ENCODE measurements around the gene RNF181.

RNF181 gene

GRCh38 chr2:85595301-85596025 lies at the start of gene RNF181:
TSS of gene RNF181 (plus strand) at chr2:85595745. CDS start at chr2:85595764, 19 bp downstream.
- Histone ChIP-seq H3K9ac (ENCODE audit: low read depth, low read length) (peak within 1 kb of the TSS; percentile 75), H3K36me3 (ENCODE audit: insufficient read depth, low read length) (peaks cover 2% of the 10 kb centered on the region; the same call in 1 of the 2 replicates), H3K4me1 (ENCODE audit: insufficient read depth, low read length) (no peaks in the 10 kb centered on the region), H3K9me3 (ENCODE audit: control insufficient read depth, insufficient read depth, low read length) (no peaks in the 10 kb centered on the region)

- Histone ChIP-seq H3K9ac (ENCODE audit: low read depth, low read length) (no peak overlapping the region), H3K4me1 (ENCODE audit: insufficient read depth, low read length) (peaks cover 9% of the 10 kb centered on the region), H3K9me3 (ENCODE audit: control insufficient read depth, insufficient read depth, low read length) (no peaks in the 10 kb centered on the region), H3K36me3 (ENCODE audit: insufficient read depth, low read length) (peaks cover 47% of the 10 kb centered on the region)
Observed at GRCh38 chr2:85545780-85546240, 49.7 kb upstream of the RNF181 start.

- peaks cover 43% of the 10 kb centered on the region for H3K36me3 ChIP-seq (ENCODE audit: insufficient read depth, low read length)
- no peaks in the 10 kb centered on the region for H3K4me1 ChIP-seq (ENCODE audit: insufficient read depth, low read length)
- no peaks in the 10 kb centered on the region for H3K9me3 ChIP-seq (ENCODE audit: control insufficient read depth, insufficient read depth, low read length)
- H3K9ac ChIP-seq (ENCODE audit: low read depth, low read length): no peak overlapping the region
Observed at GRCh38 chr2:85547089-85547858, 48.3 kb upstream of the RNF181 start.

- H3K9me3 ChIP-seq (ENCODE audit: control insufficient read depth, insufficient read depth, low read length): no peaks in the 10 kb centered on the region
- H3K4me1 ChIP-seq (ENCODE audit: insufficient read depth, low read length): no peaks in the 10 kb centered on the region
- H3K36me3 ChIP-seq (ENCODE audit: insufficient read depth, low read length): peaks cover 42% of the 10 kb centered on the region
- no peak overlapping the region for H3K9ac ChIP-seq (ENCODE audit: low read depth, low read length)
Observed at GRCh38 chr2:85547859-85548607, 47.5 kb upstream of the RNF181 start.

- no peaks in the 10 kb centered on the region for H3K9me3 ChIP-seq (ENCODE audit: control insufficient read depth, insufficient read depth, low read length)
- H3K4me1 ChIP-seq (ENCODE audit: insufficient read depth, low read length): no peaks in the 10 kb centered on the region
- peaks cover 36% of the 10 kb centered on the region for H3K36me3 ChIP-seq (ENCODE audit: insufficient read depth, low read length)
- no peak overlapping the region for H3K9ac ChIP-seq (ENCODE audit: low read depth, low read length)
Observed at GRCh38 chr2:85548608-85548900, 47.0 kb upstream of the RNF181 start.

- no peak overlapping the region for H3K9ac ChIP-seq (ENCODE audit: low read depth, low read length)
- no peaks in the 10 kb centered on the region for H3K4me1 ChIP-seq (ENCODE audit: insufficient read depth, low read length)
- H3K36me3 ChIP-seq (ENCODE audit: insufficient read depth, low read length): peaks cover 38% of the 10 kb centered on the region
- no peaks in the 10 kb centered on the region for H3K9me3 ChIP-seq (ENCODE audit: control insufficient read depth, insufficient read depth, low read length)
Observed at GRCh38 chr2:85549095-85549494, 46.5 kb upstream of the RNF181 start.

GRCh38 chr2:85549826-85550225 lies 45.7 kb upstream of the RNF181 start:
- no peaks in the 10 kb centered on the region for H3K4me1 ChIP-seq (ENCODE audit: insufficient read depth, low read length)
- peaks cover 37% of the 10 kb centered on the region for H3K36me3 ChIP-seq (ENCODE audit: insufficient read depth, low read length)
- no peak overlapping the region for H3K9ac ChIP-seq (ENCODE audit: low read depth, low read length)
- H3K9me3 ChIP-seq (ENCODE audit: control insufficient read depth, insufficient read depth, low read length): no peaks in the 10 kb centered on the region

- Histone ChIP-seq H3K9ac (ENCODE audit: low read depth, low read length) (no peak overlapping the region), H3K36me3 (ENCODE audit: insufficient read depth, low read length) (peaks cover 38% of the 10 kb centered on the region), H3K9me3 (ENCODE audit: control insufficient read depth, insufficient read depth, low read length) (no peaks in the 10 kb centered on the region), H3K4me1 (ENCODE audit: insufficient read depth, low read length) (no peaks in the 10 kb centered on the region)
Observed at GRCh38 chr2:85550486-85550885, 45.1 kb upstream of the RNF181 start.

GRCh38 chr2:85551698-85552678 lies 43.6 kb upstream of the RNF181 start:
- Histone ChIP-seq H3K4me1 (ENCODE audit: insufficient read depth, low read length) (no peaks in the 10 kb centered on the region), H3K9ac (ENCODE audit: low read depth, low read length) (no peak overlapping the region), H3K36me3 (ENCODE audit: insufficient read depth, low read length) (peaks cover 36% of the 10 kb centered on the region)

GRCh38 chr2:85553184-85553583 lies 42.4 kb upstream of the RNF181 start:
- Histone ChIP-seq H3K9ac (ENCODE audit: low read depth, low read length) (no peak overlapping the region), H3K4me1 (ENCODE audit: insufficient read depth, low read length) (no peaks in the 10 kb centered on the region), H3K9me3 (ENCODE audit: control insufficient read depth, insufficient read depth, low read length) (no peaks in the 10 kb centered on the region), H3K36me3 (ENCODE audit: insufficient read depth, low read length) (peaks cover 36% of the 10 kb centered on the region)

More at GRCh38 chr2:85551698-85552678, 43.6 kb upstream of the RNF181 start:
- H3K9me3 ChIP-seq (ENCODE audit: control insufficient read depth, insufficient read depth, low read length): no peaks in the 10 kb centered on the region

- Histone ChIP-seq H3K36me3 (ENCODE audit: insufficient read depth, low read length) (peaks cover 32% of the 10 kb centered on the region), H3K9ac (ENCODE audit: low read depth, low read length) (no peak overlapping the region), H3K4me1 (ENCODE audit: insufficient read depth, low read length) (no peaks in the 10 kb centered on the region), H3K9me3 (ENCODE audit: control insufficient read depth, insufficient read depth, low read length) (no peaks in the 10 kb centered on the region)
Observed at GRCh38 chr2:85554980-85555612, 40.4 kb upstream of the RNF181 start.

- Histone ChIP-seq H3K36me3 (ENCODE audit: insufficient read depth, low read length) (peaks cover 20% of the 10 kb centered on the region), H3K9ac (ENCODE audit: low read depth, low read length) (no peak overlapping the region), H3K9me3 (ENCODE audit: control insufficient read depth, insufficient read depth, low read length) (no peaks in the 10 kb centered on the region), H3K4me1 (ENCODE audit: insufficient read depth, low read length) (no peaks in the 10 kb centered on the region; the same call in 1 of the 2 replicates)
Observed at GRCh38 chr2:85557130-85557529, 38.4 kb upstream of the RNF181 start.

- no peaks in the 10 kb centered on the region; the same call in 1 of the 2 replicates for H3K4me1 ChIP-seq (ENCODE audit: insufficient read depth, low read length)
- no peak overlapping the region for H3K9ac ChIP-seq (ENCODE audit: low read depth, low read length)
- no peaks in the 10 kb centered on the region for H3K9me3 ChIP-seq (ENCODE audit: control insufficient read depth, insufficient read depth, low read length)
- H3K36me3 ChIP-seq (ENCODE audit: insufficient read depth, low read length): peaks cover 13% of the 10 kb centered on the region
Observed at GRCh38 chr2:85558160-85558559, 37.4 kb upstream of the RNF181 start.
